NCI-H82 treated with DMSO at 0.1 percent for 48 hours (cell line): ENCODE data around the gene KIF3A.

Experiments
- DNase-seq: peaks from one replicate; lab custom pipeline; 2025; ENCODE audit not compliant: unreplicated experiment; lab: John Stamatoyannopoulos, UW

Gene KIF3A

DNA sequence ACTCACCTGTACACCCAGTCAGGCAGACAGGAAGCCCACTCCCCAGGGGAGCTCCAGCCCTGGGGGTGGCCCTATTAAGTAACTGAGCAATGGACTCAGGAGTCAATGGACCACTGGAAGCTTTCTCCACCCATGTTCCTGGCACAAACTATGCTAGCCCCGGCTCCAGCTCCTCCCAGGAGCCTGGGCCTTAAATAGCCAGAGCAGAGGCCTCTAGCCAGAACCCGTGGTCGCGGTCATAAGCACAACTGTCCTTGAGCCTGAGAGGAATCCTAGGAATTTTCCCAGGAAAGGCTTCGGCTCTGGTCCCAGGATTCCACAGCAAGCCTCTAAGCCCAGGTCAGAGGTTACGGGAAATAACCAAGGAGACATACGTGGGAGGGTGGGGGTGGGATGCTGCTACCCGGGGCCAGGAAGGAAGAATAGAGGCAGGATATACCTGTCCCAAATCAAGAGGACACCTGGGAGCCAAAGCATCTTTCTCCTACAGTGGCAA is 34.2 kb upstream of the KIF3A start:
- no peak for DNase-seq

DNA sequence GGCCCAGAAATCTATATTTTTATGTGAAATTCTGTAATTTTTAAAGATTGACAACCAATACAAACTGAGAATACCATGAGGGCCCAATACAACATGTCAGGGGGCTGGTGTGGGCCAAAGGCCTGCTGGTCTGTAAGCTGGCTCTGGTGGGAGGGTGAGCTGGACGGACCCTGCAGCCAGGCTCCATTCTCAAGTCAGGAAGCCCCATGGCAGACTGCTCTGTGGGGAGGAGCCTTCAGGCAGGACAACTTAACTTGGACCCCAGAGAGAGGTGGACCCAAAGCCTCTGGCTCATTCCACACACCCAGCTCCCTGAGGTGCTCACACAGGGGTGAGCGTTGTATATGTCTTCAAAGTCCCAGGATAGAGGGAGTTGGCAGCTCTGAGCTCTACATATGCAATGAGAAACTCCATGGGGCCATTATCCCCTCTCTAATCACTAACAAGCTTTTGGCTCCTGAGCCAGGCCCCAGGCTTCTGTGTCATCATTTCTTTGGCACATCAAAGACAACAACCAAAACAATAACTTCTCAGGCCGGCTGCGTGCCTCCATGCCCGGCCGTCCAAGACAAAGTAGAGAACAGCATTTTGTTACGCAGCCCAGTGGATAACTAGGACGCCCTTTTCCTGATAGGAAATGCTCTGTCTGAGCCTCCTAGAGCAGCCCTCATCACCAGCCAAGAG is 33.3 kb upstream of the KIF3A start:
- no peak for DNase-seq

DNA sequence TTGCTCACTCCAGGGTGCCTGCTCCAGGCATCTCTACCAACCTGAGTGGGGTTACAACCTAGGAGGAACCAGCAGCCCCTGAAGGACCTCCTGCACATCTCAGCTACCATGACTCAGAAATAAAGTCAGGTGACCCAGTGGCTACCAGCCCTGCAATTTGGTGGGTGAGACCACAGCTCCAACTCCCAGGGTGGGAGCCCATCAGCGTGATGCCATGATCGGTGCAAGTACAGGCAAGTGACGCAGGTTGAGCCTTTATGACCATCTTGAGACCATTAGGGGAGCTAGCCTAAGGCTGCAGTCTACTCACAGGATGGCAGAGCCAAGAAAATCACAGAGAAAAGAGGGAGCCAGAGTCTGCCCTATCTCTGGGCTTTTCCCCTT is 31.1 kb upstream of the KIF3A start:
- no peak for DNase-seq

DNA sequence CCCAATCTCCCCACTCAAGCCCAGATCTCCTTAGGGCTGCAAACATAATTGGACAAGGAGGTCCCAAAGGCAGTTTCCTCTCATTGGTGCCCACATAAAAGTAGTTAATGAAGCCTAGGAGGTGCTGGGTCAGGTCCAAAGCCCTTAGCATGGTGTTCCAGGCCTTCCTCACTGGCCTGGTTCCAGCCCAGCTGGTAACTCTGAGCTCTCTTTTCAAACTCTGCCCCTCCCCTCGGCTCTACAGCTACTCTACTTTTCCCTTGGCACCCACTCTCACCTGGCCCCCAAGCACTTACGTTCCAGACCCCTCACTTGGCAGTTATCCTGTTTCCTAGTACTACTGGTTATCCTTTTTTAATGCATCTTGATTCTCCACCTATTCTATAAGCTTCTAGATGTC is 29.8 kb upstream of the KIF3A start:
- no peak for DNase-seq

DNA sequence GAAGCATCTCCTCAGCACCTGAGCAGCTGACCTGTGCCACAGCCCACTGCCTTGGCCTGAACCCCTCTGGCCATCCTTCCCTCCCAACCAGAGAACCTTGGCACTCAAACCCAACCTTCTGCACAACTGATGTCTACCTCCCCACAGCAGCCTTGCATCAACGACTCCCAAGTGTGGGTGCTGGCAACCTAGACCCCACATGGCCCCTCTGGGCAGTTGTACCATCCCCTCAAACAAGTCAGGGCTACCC is 29.4 kb upstream of the KIF3A start:
- DNase-seq, result no peak

DNA sequence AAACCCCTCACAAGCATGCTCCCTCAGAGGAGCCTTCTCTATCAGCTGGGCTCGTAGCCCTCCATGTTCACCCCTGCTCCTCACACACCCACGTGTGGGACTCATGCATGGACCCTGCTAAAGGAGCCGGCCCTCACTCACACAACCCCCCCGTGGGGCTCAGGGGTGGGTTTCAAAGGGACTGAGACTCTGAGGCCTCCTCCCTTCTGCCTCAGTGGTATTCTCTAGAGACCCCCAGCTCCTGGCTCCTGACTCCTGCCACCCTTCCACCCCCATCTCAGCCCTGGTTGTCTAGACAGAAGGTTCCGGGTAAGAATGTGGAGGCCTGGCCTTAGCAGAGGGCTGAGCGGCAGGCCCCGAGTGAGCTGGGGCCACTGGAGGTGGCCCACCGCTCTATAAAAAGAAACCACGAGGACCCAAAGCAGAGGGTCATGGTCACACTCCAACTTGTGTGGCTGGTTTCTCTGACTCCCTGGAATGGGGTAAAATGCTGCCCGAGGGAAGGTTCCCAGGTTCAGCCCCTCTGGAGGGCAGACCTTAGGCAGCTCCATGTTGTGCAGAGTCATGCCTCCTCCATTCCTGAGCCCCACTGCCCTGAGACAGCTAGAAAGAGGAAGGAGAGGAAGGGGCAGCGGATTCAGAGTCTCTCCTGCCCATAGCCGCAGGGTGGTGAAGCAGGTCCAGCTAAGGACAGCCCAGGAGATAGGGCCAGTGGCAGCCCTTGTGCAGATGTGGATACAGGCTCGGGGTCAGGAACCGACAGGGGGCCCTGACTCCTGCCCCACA is 28.9 kb upstream of the KIF3A start:
- no peak for DNase-seq

DNA sequence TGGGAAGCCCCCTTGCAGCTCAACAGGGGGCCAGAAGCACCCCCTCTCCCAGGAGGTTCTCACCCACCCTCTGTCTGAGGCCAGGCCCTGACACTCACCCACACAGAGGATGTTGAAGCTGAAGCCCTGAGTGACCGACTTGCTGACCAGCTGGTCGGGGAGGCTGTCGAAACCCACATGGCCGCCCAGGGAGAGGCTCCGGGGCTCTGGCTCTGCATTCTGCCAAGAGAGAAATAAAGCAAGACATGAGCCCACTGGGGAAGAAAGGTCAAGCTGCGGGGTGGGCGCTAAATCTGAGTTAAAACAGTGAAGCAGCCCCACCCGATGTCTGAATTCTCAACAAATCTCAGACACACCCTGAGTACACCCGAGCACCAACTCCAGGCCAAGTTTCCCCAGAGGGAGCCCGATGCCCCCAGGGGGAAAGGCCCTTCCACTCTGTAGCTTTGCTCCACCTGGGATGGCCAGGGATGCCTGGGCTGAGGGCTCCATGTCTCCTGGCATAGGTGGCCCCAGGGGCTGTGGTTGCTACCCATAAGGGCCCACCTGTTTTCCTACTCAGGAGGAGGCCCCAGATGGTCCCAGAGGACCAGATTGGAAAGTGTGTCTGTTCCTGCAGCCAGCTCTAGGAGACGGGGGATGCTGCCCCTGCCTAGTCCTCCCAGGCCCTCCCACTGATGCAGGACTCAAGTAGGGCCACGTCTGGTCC is 28.1 kb upstream of the KIF3A start:
- DNase-seq, result no peak

DNA sequence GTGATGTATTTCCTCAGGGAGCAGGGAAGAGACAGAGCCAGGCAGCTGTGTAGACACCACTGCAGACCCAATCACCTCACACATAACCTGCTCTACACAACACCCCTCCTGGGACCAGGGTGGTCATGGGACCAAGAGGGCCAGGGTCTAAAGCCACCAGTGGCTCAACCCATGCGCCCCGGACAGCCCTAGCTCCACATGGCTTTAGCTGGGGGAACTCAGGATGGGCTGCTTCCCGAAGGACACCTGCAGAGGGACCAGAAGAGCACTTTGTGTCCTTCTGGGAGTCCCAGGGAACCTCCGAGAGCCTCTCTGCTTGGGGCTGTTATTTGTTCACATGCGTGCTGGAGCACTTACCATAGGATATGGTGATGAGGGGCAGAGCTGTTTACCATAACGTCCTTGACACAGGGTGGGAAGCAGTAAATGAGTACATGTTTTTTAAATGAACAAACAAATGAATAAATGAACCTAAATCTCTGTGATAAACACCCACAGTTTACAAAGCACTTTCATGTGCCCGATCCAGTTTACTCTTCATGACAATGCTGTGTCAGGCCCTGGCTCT is 27.4 kb upstream of the KIF3A start:
- DNase-seq, result no peak

DNA sequence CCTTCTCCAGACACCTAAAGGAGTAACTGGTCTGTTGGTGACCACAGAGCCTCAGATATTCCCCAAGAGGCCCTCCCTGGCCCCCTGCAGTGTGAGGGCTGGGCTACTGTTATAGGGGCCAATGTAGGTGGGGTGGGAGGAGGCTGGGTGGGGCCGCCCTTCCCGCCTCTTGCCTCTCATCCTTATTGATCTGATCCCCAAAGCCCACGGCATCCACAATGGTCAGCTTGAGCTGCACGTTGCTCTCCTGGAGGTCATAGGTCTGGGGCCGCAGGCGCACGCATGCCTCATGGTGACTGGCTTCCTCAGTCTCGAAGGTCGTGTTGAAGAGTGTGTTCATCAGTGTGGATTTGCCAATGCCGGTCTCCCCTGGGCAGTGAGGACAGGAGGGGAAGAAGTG is 26.7 kb upstream of the KIF3A start:
- no peak for DNase-seq

DNA sequence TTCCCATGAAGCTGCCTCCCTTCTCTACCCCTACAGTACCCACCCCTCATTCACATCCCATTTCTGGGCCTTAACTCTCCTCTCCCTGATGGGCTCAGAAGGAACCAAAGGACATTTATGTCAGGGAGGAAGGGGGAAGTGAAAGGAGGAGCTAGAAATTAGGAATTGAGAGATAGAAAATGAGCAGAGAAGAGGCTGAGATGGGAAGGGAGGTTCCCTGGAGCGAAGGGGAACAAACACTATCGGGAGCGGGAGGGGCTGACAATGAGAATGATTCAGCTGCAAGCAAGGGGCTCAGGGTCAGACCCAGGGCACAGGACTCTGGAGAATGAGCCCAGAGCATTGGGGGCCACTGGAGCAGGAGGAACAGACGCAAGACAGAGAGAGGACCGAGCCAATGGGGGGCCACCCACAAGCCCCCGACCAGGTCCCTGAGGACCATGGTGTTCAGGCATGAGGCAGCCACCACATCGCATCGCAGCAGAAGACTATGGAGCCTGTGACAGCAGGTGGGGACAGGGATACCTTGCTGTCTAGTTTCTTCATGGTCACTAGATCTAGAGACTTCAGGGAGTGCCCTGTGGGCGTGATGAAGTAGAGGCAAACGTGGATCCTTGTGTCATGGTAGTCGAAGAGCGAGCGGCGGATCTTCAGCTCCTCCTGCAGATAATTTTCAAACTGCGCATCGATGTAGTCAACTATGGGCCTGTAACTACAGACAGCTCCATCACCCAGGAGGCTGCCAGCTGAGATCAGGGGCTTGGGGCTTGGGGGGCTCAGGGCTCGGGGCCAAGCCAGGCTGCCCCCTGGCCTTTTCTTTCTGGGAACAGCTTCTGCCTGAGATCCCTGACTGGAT is 26.1 kb upstream of the KIF3A start:
- no peak for DNase-seq

DNA sequence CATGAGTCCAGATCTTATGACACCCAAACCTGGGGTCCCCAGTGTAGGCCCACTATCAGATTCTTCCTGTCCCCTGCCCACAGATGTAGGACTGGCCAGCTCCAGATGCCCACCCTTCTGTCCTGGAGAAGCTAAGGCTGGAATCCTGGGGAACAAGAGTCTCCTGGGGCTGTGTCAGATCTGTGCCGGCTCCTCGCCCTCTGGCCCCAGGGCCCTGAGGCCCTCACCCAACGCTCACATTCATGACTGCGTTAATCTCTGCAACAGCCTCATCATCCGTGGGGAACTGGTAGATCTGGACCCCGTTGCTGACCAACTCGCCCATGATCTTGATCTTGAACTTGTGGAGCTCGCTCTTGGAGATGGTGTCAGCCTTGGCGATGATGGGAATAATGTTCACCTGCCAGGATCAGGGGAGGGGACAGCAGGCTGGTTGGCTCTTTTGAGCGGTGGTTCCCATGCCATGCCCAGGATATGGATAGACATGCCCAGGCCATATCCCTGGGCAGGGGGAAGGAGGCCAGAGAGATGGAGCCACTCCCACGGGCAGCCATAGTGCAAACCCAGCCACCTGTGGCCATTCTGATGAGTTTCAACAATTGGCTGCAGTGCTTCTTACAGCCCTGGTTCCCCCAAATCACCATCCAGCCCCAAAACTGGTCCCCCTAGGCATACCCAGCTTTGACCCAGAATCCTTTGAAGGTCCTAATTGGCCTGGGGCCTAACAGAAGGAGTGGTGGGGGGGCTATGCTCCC is 25.1 kb upstream of the KIF3A start:
- DNase-seq, result no peak

DNA sequence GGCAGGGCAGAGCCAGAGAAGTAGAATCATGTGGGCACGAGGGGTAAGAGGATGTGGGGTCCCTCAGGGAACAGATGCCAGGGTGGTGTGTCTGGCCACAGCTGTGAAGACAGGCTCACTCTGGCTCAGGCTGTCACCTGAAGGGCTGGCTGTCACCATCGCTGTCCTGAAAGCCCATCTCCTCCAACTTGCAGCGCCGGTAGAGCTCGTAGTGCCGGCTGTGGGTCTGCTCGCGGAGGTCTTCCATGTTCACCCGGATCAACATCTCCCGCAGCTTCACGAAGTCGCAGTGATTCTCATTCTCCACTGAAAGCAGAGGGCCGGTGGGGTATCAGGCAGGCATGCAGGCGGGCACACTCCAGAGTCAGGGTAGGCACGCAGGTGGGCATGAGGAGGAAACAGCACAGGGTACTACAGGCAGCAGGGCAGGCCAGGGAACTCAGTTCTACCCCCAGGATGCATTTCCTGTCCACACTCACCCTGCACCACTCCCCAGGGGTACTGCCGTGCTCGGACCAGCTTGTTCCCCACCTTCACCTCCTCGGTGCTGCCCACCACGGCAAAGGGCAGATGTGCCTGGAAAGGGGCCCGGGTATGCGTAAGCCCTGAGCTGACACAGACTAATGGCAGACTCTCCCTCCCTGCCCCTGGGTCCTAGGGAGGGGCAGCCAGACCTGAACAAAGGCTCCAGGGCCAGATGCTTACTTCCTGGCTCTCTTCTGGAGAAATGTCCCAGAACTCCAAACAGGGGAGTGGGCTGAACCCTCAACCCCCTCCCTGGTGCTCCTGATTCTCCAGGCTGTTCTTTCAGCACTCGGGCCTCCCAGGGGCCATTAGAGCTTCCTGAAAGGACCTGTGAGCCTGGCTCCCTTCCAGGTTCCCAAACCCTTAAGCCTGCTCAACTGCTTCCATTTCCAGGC is 24.2 kb upstream of the KIF3A start:
- no peak for DNase-seq

DNA sequence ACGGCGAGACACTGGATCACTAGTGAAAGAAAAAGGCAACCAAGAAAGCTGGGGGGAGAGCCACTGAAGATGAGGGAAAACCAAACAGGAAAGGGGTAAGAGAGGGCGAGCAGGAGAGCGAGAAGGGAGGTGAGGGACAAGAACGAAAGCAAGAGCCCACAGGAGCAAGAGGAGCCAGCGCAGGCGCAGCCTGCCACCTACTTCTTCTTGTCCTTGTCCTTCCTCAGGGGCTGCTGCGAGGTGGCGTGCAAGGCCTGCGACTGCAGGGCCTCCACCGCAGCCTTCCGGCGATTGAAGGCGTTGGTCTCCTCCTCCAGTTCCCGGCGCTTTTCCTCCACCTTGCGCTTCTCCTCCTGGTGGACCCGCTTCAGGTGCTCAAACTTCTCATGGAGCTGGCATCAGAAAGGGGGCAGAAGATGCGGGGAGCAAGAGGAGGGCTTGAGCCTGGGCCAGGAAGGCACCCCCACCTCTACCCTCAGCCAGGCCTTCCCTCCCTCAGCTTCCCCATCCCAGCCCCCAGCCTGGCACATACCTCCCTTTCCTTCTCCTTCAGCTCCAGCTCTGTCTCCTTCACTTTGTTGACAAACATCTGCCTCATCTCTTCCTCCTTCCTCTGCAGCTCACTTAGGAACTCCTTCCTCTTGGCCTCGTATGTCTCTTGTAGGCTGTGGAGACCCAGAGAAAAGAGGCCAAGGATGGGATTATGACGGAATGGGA is 23.4 kb upstream of the KIF3A start:
- no peak for DNase-seq

DNA sequence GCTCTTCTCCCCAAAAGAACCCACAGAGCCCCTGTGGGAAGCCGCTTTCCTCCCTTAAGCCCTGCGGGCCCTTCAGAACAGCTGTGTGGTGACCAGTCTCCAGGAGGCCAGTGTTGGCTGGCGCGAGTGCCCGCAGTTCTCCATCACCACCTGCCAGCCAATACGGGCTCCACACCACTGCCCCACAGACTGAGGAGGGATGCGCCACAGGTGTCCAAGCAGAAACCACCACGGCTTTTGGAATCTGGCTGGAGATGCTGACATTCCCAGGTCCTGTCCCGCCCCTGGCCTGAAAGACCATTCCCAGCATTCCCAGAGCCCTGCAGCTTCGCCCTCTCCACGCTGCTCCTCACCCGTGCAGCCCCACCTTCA is 22.7 kb upstream of the KIF3A start:
- DNase-seq, result no peak

DNA sequence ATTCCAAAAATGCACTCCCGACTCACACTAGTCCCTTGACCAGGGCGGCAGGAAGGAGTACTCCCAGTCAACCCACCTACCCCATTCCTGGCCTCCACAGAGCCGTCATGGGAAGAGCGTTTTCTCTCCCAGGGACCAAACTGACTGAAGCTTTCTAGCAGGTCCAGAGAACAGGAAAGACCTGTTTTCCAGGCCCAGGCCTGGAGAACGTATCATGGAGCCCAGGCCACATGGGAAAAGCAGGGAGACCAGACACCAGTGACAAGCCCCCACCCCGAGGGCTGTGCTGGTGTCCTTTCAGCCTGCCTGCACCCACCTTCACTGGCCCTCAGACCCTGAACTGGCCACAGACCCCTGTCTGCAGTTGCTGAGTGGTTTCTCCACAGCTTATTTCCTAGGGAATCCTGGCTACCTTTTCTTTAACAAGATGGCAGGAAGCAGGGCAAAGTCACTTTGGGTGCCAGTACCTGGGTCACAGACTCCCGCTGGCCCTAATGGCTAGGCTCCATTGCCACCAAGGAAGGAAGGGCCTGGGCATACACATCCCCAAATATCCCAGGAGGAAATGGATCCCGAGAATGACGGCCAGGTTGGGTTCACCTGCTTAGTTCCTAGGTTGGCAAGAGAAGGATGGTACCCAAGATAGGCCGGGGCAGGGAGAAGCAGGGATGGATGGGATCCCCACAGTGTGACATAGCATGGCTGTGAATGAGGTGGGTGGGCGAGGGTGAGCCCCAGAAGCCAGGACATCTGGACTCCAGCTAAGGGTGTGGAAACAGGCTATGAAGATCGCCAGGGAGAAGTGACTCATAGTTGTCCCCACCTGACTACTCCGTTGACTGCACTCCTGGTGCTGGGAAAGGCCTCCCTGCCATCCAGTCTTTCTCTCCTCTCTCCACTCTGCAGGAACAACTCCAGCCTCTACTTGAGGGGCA is 22.0 kb upstream of the KIF3A start:
- DNase-seq, result no peak

DNA sequence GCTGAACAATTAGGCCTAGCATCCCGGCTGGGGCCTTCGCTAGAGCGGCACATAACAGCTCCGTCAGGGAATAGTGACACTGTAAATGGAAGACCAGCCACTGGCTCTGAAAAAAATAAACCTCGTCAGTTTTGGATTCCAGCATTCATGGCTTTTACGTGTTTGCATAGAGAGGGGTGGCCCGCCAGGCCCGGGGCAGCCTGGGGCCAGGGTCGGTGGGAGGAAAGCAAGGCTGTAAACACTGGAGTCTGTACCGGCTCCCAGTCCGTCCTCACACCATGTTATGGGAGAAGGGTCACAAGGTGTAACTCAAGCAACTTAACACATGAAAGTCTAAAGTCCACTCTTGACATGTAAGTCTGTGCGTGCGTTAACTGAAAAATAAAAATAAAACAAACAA is 21.1 kb upstream of the KIF3A start:
- DNase-seq, result no peak

DNA sequence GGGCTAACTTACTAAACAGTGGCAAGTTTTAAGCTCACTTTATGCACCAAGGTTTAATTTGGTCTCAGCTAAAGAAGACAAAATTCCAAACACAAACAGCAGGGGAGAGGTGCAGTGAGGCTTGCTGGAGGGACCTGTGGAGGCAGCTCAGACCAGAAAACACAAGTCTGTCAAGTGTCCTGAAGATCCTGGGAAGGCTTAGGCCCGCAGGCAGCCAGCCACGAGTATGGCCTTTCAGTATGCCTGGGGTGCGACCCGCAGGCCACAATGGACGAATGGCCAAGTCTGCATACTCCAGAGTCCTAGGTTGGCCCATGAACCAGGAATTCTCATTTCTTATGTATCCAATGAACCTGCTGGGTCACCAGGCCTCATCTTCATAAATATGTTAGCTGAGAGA is 19.2 kb upstream of the KIF3A start:
- no peak for DNase-seq

DNA sequence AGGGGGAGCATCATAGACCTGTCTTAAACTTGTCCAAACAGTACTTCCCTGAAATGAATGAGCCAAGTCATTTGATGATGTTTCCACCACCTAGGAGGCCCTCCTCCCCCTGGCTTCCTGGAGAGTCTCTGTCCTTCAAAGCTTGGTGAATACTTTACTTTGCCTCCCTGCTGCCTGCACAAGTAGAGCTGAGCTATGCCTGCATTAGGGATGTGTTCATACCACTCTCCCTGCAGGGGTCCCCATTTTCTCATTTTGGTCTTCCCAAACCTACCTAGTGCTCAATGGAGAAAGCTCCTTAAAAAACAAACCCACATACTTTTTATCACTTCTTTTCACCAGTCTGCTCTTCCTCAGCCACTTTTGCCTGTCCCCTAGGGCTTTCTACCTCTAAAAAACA is 17.6 kb upstream of the KIF3A start:
- no peak for DNase-seq
